Breast epithelium (tissue), 3 donors: ENCODE results near the gene MYADML2. TPM values are rescaled to one million over a fixed set of nuclear protein-coding genes. Genes with fewer than 3 reads are reported as not detected.

Source experiments
- total RNA-seq, 3 donors: library from RNA; depleted of rRNA; stranded (reverse); fragments of >200 nt; gene quantifications; one replicate each; pipeline ENCODE4 v1.1.0, GENCODE V29; 2016

MYADML2 gene
- total RNA-seq, 3 donors from 2014 or later: not detected

Other genes with a start within 250 kb of the MYADML2 start
- gene MRPL12, start 243.9 kb downstream of the MYADML2 start, total RNA-seq: 10 to 100 TPM; 18.4 to 32.3 (median 32.1) TPM
- gene SLC25A10, start 234.9 kb downstream of the MYADML2 start, total RNA-seq: 10 to 100 TPM in 2 of 3 donors, 1 to 10 TPM in 1; 9.8 to 28.0 (median 24.4) TPM
- gene GCGR, start 143.1 kb downstream of the MYADML2 start, total RNA-seq: not detected
- 10 to 100 TPM; 51.2 to 81.0 (median 67.5) TPM for gene MCRIP1, start 113.9 kb downstream of the MYADML2 start, total RNA-seq
- not detected for gene PPP1R27, start 112.2 kb downstream of the MYADML2 start, total RNA-seq
- gene P4HB, start 86.7 kb downstream of the MYADML2 start, total RNA-seq: 100 to 1,000 TPM; 374 to 475 (median 466) TPM
- 100 to 1,000 TPM in 2 of 3 donors, 10 to 100 TPM in 1; 67.0 to 135 (median 124) TPM for gene ARHGDIA, start 75.9 kb downstream of the MYADML2 start, total RNA-seq
- 10 to 100 TPM; 37.4 to 69.5 (median 50.9) TPM for gene ALYREF, start 55.6 kb downstream of the MYADML2 start, total RNA-seq
- gene ANAPC11, start 55.5 kb downstream of the MYADML2 start, total RNA-seq: 100 to 1,000 TPM in 2 of 3 donors, 10 to 100 TPM in 1; 99.7 to 127 (median 117) TPM
- gene NPB, start 45.0 kb downstream of the MYADML2 start, total RNA-seq: 1 to 10 TPM in 1 of 3 donors, not detected in 2; 2.0 TPM
- 10 to 100 TPM; 22.9 to 69.4 (median 35.9) TPM for gene PCYT2, start 35.8 kb downstream of the MYADML2 start, total RNA-seq
- 10 to 100 TPM; 20.6 to 27.2 (median 25.8) TPM for gene SIRT7, start 29.1 kb downstream of the MYADML2 start, total RNA-seq
- gene MAFG, start 19.5 kb downstream of the MYADML2 start, total RNA-seq: 10 to 100 TPM; 12.3 to 15.2 (median 14.1) TPM
- 10 to 100 TPM in 2 of 3 donors, 1 to 10 TPM in 1; 3.0 to 30.2 (median 15.5) TPM for gene PYCR1, start 9.9 kb downstream of the MYADML2 start, total RNA-seq
- under 1 TPM in 1 of 3 donors, not detected in 2; 0.29 TPM for gene NOTUM, start 14.0 kb upstream of the MYADML2 start, total RNA-seq
- gene ASPSCR1, start 30.4 kb upstream of the MYADML2 start, total RNA-seq: 10 to 100 TPM; 15.4 to 31.8 (median 17.9) TPM
- 10 to 100 TPM; 79.5 to 94.7 (median 92.5) TPM for gene CENPX, start 75.6 kb upstream of the MYADML2 start, total RNA-seq
- gene LRRC45, start 76.1 kb upstream of the MYADML2 start, total RNA-seq: 10 to 100 TPM in 2 of 3 donors, 1 to 10 TPM in 1; 8.0 to 18.7 (median 14.7) TPM
- 10 to 100 TPM in 2 of 3 donors, 1 to 10 TPM in 1; 7.6 to 23.0 (median 16.1) TPM for gene RAC3, start 84.4 kb upstream of the MYADML2 start, total RNA-seq
- gene DCXR, start 90.5 kb upstream of the MYADML2 start, total RNA-seq: 100 to 1,000 TPM; 202 to 484 (median 228) TPM
- 10 to 100 TPM; 30.5 to 49.4 (median 31.8) TPM for gene RFNG, start 104.6 kb upstream of the MYADML2 start, total RNA-seq
- 10 to 100 TPM; 68.8 to 95.4 (median 94.4) TPM for gene GPS1, start 104.7 kb upstream of the MYADML2 start, total RNA-seq
- gene DUS1L, start 118.6 kb upstream of the MYADML2 start, total RNA-seq: 10 to 100 TPM; 55.0 to 96.4 (median 82.0) TPM
- 100 to 1,000 TPM in 1 of 3 donors, 10 to 100 TPM in 2; 95.4 to 590 (median 98.6) TPM for gene FASN, start 151.0 kb upstream of the MYADML2 start, total RNA-seq